ENCODE results near the gene MRPS18B.

The MRPS18B gene

GRCh38 chr6:30613251-30614043 lies 4.2 kb upstream of the MRPS18B start:
- no peak for TF ChIP-seq CTCF (IDR thresholded peaks at IDR 0.05; ENCODE audit: borderline replicate concordance, insufficient read depth, low read depth, low read length)
- H3K4me3 ChIP-seq (ENCODE audit: low read depth, low read length): no peak overlapping the region

- H3K4me3 ChIP-seq (ENCODE audit: low read depth, low read length): peak overlapping the region; percentile 37
- no peak for TF ChIP-seq CTCF (IDR thresholded peaks at IDR 0.05; ENCODE audit: borderline replicate concordance, insufficient read depth, low read depth, low read length)
Measured at GRCh38 chr6:30614044-30614842, 3.4 kb upstream of the MRPS18B start.

- peak overlapping the region; percentile 81 for H3K4me3 ChIP-seq (ENCODE audit: low read depth, low read length)
- TF ChIP-seq CTCF (IDR thresholded peaks at IDR 0.05; ENCODE audit: borderline replicate concordance, insufficient read depth, low read depth, low read length): no peak
Measured at GRCh38 chr6:30614843-30615218, 2.8 kb upstream of the MRPS18B start.

GRCh38 chr6:30615219-30615957 lies 2.3 kb upstream of the MRPS18B start:
- peak overlapping the region; percentile 81 for H3K4me3 ChIP-seq (ENCODE audit: low read depth, low read length)
- no peak for TF ChIP-seq CTCF (IDR thresholded peaks at IDR 0.05; ENCODE audit: borderline replicate concordance, insufficient read depth, low read depth, low read length)

GRCh38 chr6:30615958-30616810 lies 1.5 kb upstream of the MRPS18B start:
- peak overlapping the region; percentile 81 for H3K4me3 ChIP-seq (ENCODE audit: low read depth, low read length)
- no peak for TF ChIP-seq CTCF (IDR thresholded peaks at IDR 0.05; ENCODE audit: borderline replicate concordance, insufficient read depth, low read depth, low read length)

- no peak for TF ChIP-seq CTCF (IDR thresholded peaks at IDR 0.05; ENCODE audit: borderline replicate concordance, insufficient read depth, low read depth, low read length)
- peak within 1 kb of the TSS; percentile 81 for H3K4me3 ChIP-seq (ENCODE audit: low read depth, low read length)
Measured at GRCh38 chr6:30616811-30617564, 652 bp upstream of the MRPS18B start, which contains the start of gene PPP1R10. Gene PPP1R10 (minus strand): TSS chr6:30617243. CDS start chr6:30609944, 7,299 bp downstream.
